Hepatocyte (in vitro differentiated cells): ENCODE results near the gene SLC25A28. TPM values are rescaled to one million over a fixed set of nuclear protein-coding genes. Genes with fewer than 3 reads are reported as not detected.

Source experiments
- DNase-seq: peaks from one replicate; pipeline ENCODE4 v3.0.0-alpha.2; 2016; ENCODE audit warnings: low spot score
- H2AFZ ChIP-seq: fragments of 200-600 bp; sonication (generic); 2 replicates; pipeline ENCODE4 v1.6.0; 2016; ENCODE audit warnings: antibody characterized with exemption, mild to moderate bottlenecking
- H3K27ac ChIP-seq: fragments of 200-600 bp; sonication (generic); 2 replicates; pipeline ENCODE4 v1.5.1; 2016; ENCODE audit warnings: mild to moderate bottlenecking
- H3K27me3 ChIP-seq: fragments of 200-600 bp; sonication (generic); 2 replicates; pipeline ENCODE4 v1.6.1; 2016
- H3K36me3 ChIP-seq: fragments of 200-600 bp; sonication (generic); replicated peaks from 2 replicates; pipeline ENCODE4 v1.5.1; 2016; ENCODE audit warnings: low read depth; ENCODE audit not compliant: insufficient read depth
- H3K4me1 ChIP-seq: fragments of 200-600 bp; sonication (generic); 2 replicates; pipeline ENCODE4 v1.5.1; 2016; ENCODE audit warnings: mild to moderate bottlenecking, moderate library complexity; ENCODE audit not compliant: insufficient read depth
- H3K4me2 ChIP-seq: fragments of 200-600 bp; sonication (generic); 2 replicates; pipeline ENCODE4 v1.6.0; 2016
- H3K4me3 ChIP-seq: fragments of 200-600 bp; sonication (generic); 2 replicates; pipeline ENCODE4 v1.5.1; 2016; ENCODE audit warnings: mild to moderate bottlenecking
- H3K79me2 ChIP-seq: fragments of 200-600 bp; sonication (generic); 2 replicates; pipeline ENCODE4 v1.6.0; 2017; ENCODE audit warnings: mild to moderate bottlenecking
- H3K9me2 ChIP-seq: fragments of 200-600 bp; sonication (generic); replicated peaks from 2 replicates; pipeline ENCODE4 v1.6.0; 2017; ENCODE audit warnings: mild to moderate bottlenecking; ENCODE audit not compliant: insufficient read depth
- H3K9me3 ChIP-seq: fragments of 200-600 bp; sonication (generic); 2 replicates; pipeline ENCODE4 v1.5.1; 2016; ENCODE audit warnings: low read depth, mild to moderate bottlenecking
- H4K20me1 ChIP-seq: fragments of 200-600 bp; sonication (generic); 2 replicates; pipeline ENCODE4 v1.6.0; 2016; ENCODE audit warnings: mild to moderate bottlenecking; ENCODE audit not compliant: insufficient read depth, poor library complexity, severe bottlenecking
- CTCF ChIP-seq: fragments of 200-600 bp; sonication (generic); IDR thresholded peaks from 2 replicates; pipeline ENCODE4 v1.5.1; 2016; ENCODE audit warnings: antibody characterized with exemption, mild to moderate bottlenecking; ENCODE audit not compliant: poor library complexity
- EZH2 ChIP-seq: fragments of 200-600 bp; sonication (generic); IDR thresholded peaks from 2 replicates; pipeline ENCODE4 v1.6.1; 2016; ENCODE audit warnings: antibody characterized with exemption, mild to moderate bottlenecking, borderline replicate concordance
- EZH2phosphoT487 ChIP-seq: fragments of 200-600 bp; sonication (generic); IDR thresholded peaks from one replicate; pipeline ENCODE4 v1.6.1; 2018; ENCODE audit warnings: antibody characterized with exemption, mild to moderate bottlenecking, low read depth, moderate library complexity; ENCODE audit not compliant: unreplicated experiment, severe bottlenecking
- WGBS: methylation state at CpG from one replicate; pipeline ENCODE4 v1.1.6; 2016; ENCODE audit warnings: low lambda C conversion rate; ENCODE audit errors: missing lambda C conversion rate; 5-methylcytosine and 5-hydroxymethylcytosine counted together
- polyA plus RNA-seq: library from polyadenylated mRNA; unstranded; fragments of >200 nt; fragmentation: Nextera tagmentation; extraction: Ambion mirVana; gene quantifications from 2 replicates; pipeline ENCODE4 v1.2.1, GENCODE V29; 2016
- total RNA-seq: library from RNA; depleted of rRNA; stranded (reverse); fragments of >200 nt; gene quantifications from 2 replicates; pipeline ENCODE4 v1.2.3, GENCODE V29; 2014

Gene SLC25A28
- total and polyA plus RNA-seq, 2 experiments from 2014 or later = 15.8 to 33.7 TPM

GRCh38 chr10:99619090-99619800 lies 994 bp downstream of the SLC25A28 start:
- peaks cover 48% of the 10 kb centered on the region for H3K79me2 ChIP-seq

GRCh38 chr10:99617696-99618095 lies 2.5 kb downstream of the SLC25A28 start:
- Histone ChIP-seq H3K36me3 (no peaks in the 10 kb centered on the region), H3K9me2 (no peaks in the 10 kb centered on the region), H3K4me3 (no peak overlapping the region), H3K4me1 (peaks cover 25% of the 10 kb centered on the region), H4K20me1 (peaks cover 8% of the 10 kb centered on the region), H3K27ac (no peak overlapping the region), H3K4me2 (peak overlapping the region; percentile 85), H3K27me3 (no peaks in the 10 kb centered on the region), H3K9me3 (no peaks in the 10 kb centered on the region), H3K79me2 (peaks cover 48% of the 10 kb centered on the region), H2AFZ (no peak overlapping the region)
- 68% methylated on average over 2 of the region's 2 CpGs for WGBS
- no peak for TF ChIP-seq CTCF
- TF ChIP-seq EZH2phosphoT487 = no peak
- TF ChIP-seq EZH2 = no peak
- DNase-seq = no peak

More at GRCh38 chr10:99619090-99619800, 994 bp downstream of the SLC25A28 start:
- H3K9me2 ChIP-seq = no peaks in the 10 kb centered on the region
- H3K27me3 ChIP-seq = no peaks in the 10 kb centered on the region
- DNase-seq = no peak
- H2AFZ ChIP-seq = peak overlapping the region; percentile 59
- H4K20me1 ChIP-seq = peaks cover 8% of the 10 kb centered on the region
- TF ChIP-seq EZH2phosphoT487 = no peak
- no peak for TF ChIP-seq EZH2
- TF ChIP-seq CTCF = no peak
- H3K36me3 ChIP-seq = no peaks in the 10 kb centered on the region
- peak overlapping the region; percentile 85 for H3K4me2 ChIP-seq
- H3K27ac ChIP-seq = peak overlapping the region; percentile 75
- peaks cover 25% of the 10 kb centered on the region for H3K4me1 ChIP-seq
- peak overlapping the region; percentile 77 for H3K4me3 ChIP-seq
- no peaks in the 10 kb centered on the region for H3K9me3 ChIP-seq
- 14% methylated on average over 9 of the region's 9 CpGs for WGBS

- H3K4me2 ChIP-seq = no peak overlapping the region
- no peak for TF ChIP-seq CTCF
- TF ChIP-seq EZH2 = no peak
- no peak for TF ChIP-seq EZH2phosphoT487
- H3K27ac ChIP-seq = no peak overlapping the region
- no peak overlapping the region for H3K4me3 ChIP-seq
- H2AFZ ChIP-seq = no peak overlapping the region
- H3K27me3 ChIP-seq = no peaks in the 10 kb centered on the region
- H3K9me2 ChIP-seq = no peaks in the 10 kb centered on the region
- H3K36me3 ChIP-seq = no peaks in the 10 kb centered on the region
- DNase-seq = no peak
- no peaks in the 10 kb centered on the region for H3K9me3 ChIP-seq
- peaks cover 48% of the 10 kb centered on the region for H3K79me2 ChIP-seq
- 72% methylated on average over 4 of the region's 4 CpGs for WGBS
- peaks cover 17% of the 10 kb centered on the region for H3K4me1 ChIP-seq
- peaks cover 8% of the 10 kb centered on the region for H4K20me1 ChIP-seq
Observed at GRCh38 chr10:99615426-99615825, 4.8 kb downstream of the SLC25A28 start.
